Caco-2 (cell line): ENCODE results near the gene GPSM3. TPM values are rescaled to one million over a fixed set of nuclear protein-coding genes. Genes with fewer than 3 reads are reported as not detected.

Experiments
- BruUV-seq: library from RNA; stranded (reverse); fragments of 400-500 nt; replicated peaks from 2 replicates; lab custom pipeline; 2021; lab: Mats Ljungman, UMichigan
- CTCF ChIA-PET: fragments of 300-600 bp; sonication (Branson Sonifier 250); formaldehyde crosslinking; loops from one replicate; lab custom pipeline; 2022; ENCODE audit warnings: antibody characterized with exemption; lab: Charles Lee
- POLR2A ChIA-PET: fragments of 300-600 bp; sonication (Branson Sonifier 250); formaldehyde crosslinking; loops from one replicate; lab custom pipeline; 2022; ENCODE audit warnings: antibody characterized with exemption; lab: Charles Lee
- DNase-seq, 2 experiments: peaks; one replicate each; pipeline versions ENCODE4 v3.0.0 to v3.0.0-alpha.2; 2020 to 2022
- H3K27me3 ChIP-seq: replicated peaks from 2 replicates; pipeline ENCODE4 v1.6.0; 2011; ENCODE audit warnings: low read length; ENCODE audit not compliant: control insufficient read depth, insufficient read depth
- H3K36me3 ChIP-seq: 2 replicates; pipeline ENCODE4 v1.5.1; 2011; ENCODE audit warnings: low read length; ENCODE audit not compliant: control insufficient read depth, insufficient read depth
- H3K4me1 ChIP-seq: fragments of 250-450 bp; sonication (Bioruptor Pico); 2 replicates; pipeline ENCODE4 v1.5.1; 2020; ENCODE audit warnings: mild to moderate bottlenecking
- H3K4me3 ChIP-seq: 2 replicates; pipeline ENCODE4 v1.5.1; 2011; ENCODE audit warnings: low read depth, mild to moderate bottlenecking, control low read depth, low read length
- H3K9me3 ChIP-seq: fragments of 250-450 bp; sonication (Bioruptor Pico); 2 replicates; pipeline ENCODE4 v1.5.1; 2020; ENCODE audit warnings: mild to moderate bottlenecking, moderate library complexity
- H3K27ac Mint-ChIP-seq: one replicate; pipeline ENCODE4 v1.8.0; 2022; ENCODE audit warnings: mixed read lengths; ENCODE audit not compliant: unreplicated experiment
- H3K27me3 Mint-ChIP-seq: one replicate; pipeline ENCODE4 v1.8.0; 2022; ENCODE audit warnings: mixed read lengths; ENCODE audit not compliant: insufficient read depth, unreplicated experiment
- H3K36me3 Mint-ChIP-seq: one replicate; pipeline ENCODE4 v1.8.0; 2022; ENCODE audit warnings: mild to moderate bottlenecking, mixed read lengths; ENCODE audit not compliant: insufficient read depth, unreplicated experiment
- H3K4me1 Mint-ChIP-seq: one replicate; pipeline ENCODE4 v1.8.0; 2022; ENCODE audit warnings: low read depth, mixed read lengths; ENCODE audit not compliant: unreplicated experiment
- H3K4me3 Mint-ChIP-seq: one replicate; pipeline ENCODE4 v1.8.0; 2022; ENCODE audit warnings: mild to moderate bottlenecking, moderate library complexity, mixed read lengths; ENCODE audit not compliant: unreplicated experiment
- H3K9me3 Mint-ChIP-seq: one replicate; pipeline ENCODE4 v1.8.0; 2022; ENCODE audit warnings: mixed read lengths; ENCODE audit not compliant: unreplicated experiment
- CTCF ChIP-seq, 2 experiments: fragments of 200-600 bp in 1 of 2; IDR thresholded peaks; 1 replicate in 1 of 2; 2 replicates in 1 of 2; pipeline versions ENCODE4 v1.5.1 to v1.8.0; 2011 to 2022; ENCODE audit warnings: antibody characterized with exemption in 1 of 2, control low read depth in 1 of 2, inconsistent platforms in 1 of 2, low read depth in 1 of 2, low read length in 1 of 2, mild to moderate bottlenecking in 1 of 2, moderate library complexity in 1 of 2; ENCODE audit not compliant: insufficient read depth in 1 of 2, severe bottlenecking in 1 of 2, unreplicated experiment in 1 of 2
- intact Hi-C: fragments of 100-400 bp; cut with micrococcal nuclease; formaldehyde crosslinking; loops from one replicate; pipeline ENCODE4 v1.10.0; 2022; ENCODE audit not compliant: unreplicated experiment
- total RNA-seq: library from RNA; stranded (reverse); gene quantifications from 2 replicates; pipeline ENCODE4 v1.2.3, GENCODE V29; 2022

GPSM3 gene
- total RNA-seq, 1 experiment from 2014 or later: 0.41 TPM

- no peak for DNase-seq
- Histone ChIP-seq H3K27me3 (no peaks in the 10 kb centered on the region), H3K4me1 (no peaks in the 10 kb centered on the region), H3K4me3 (no peak within 1 kb of the TSS), H3K36me3 (no peaks in the 10 kb centered on the region), H3K9me3 (no peaks in the 10 kb centered on the region)
- CTCF ChIA-PET: no interaction called here
- Mint-ChIP-seq H3K27me3 (no peaks in the 10 kb centered on the region), H3K4me1 (no peaks in the 10 kb centered on the region), H3K36me3 (no peaks in the 10 kb centered on the region), H3K4me3 (no peak within 1 kb of the TSS), H3K27ac (no peak within 1 kb of the TSS), H3K9me3 (no peaks in the 10 kb centered on the region)
- TF ChIP-seq CTCF (IDR thresholded peaks at IDR 0.05; ENCODE audit: insufficient read depth in 1 of 2, low read depth in 1 of 2, low read length in 1 of 2, severe bottlenecking in 1 of 2, unreplicated experiment in 1 of 2): no peak
- POLR2A ChIA-PET: no interaction called here
- intact Hi-C loops: no loop called here
- BruUV-seq: no TSS peak
These were observed 31.1 kb upstream of the GPSM3 start, which contains the start of gene NOTCH4 for GRCh38 chr6:32223258-32224235. Gene NOTCH4 (minus strand): TSS chr6:32224067. CDS start chr6:32223928, 139 bp downstream.

- Mint-ChIP-seq H3K9me3 (no peaks in the 10 kb centered on the region), H3K4me1 (no peaks in the 10 kb centered on the region), H3K4me3 (no peak overlapping the region), H3K27me3 (peaks cover under 1% of the 10 kb centered on the region), H3K27ac (no peak overlapping the region), H3K36me3 (no peaks in the 10 kb centered on the region)
- Histone ChIP-seq H3K36me3 (no peaks in the 10 kb centered on the region), H3K27me3 (no peaks in the 10 kb centered on the region), H3K4me1 (no peaks in the 10 kb centered on the region), H3K9me3 (no peaks in the 10 kb centered on the region), H3K4me3 (no peak overlapping the region)
- no peak for TF ChIP-seq CTCF (IDR thresholded peaks at IDR 0.05; ENCODE audit: insufficient read depth in 1 of 2, low read depth in 1 of 2, low read length in 1 of 2, severe bottlenecking in 1 of 2, unreplicated experiment in 1 of 2)
- ChIA-PET CTCF (no interaction called here), POLR2A (no interaction called here)
- intact Hi-C loops: no loop called here
- BruUV-seq: no TSS peak
- DNase-seq: no peak
These were observed 30.1 kb upstream of the GPSM3 start for GRCh38 chr6:32222333-32223230.

- Mint-ChIP-seq H3K36me3 (no peaks in the 10 kb centered on the region), H3K9me3 (no peaks in the 10 kb centered on the region), H3K4me1 (no peaks in the 10 kb centered on the region), H3K4me3 (no peak overlapping the region), H3K27ac (no peak overlapping the region), H3K27me3 (peaks cover 2% of the 10 kb centered on the region)
- no peaks in the 10 kb centered on the region for H3K9me3 ChIP-seq
- BruUV-seq: no TSS peak
- ChIA-PET POLR2A (no interaction called here), CTCF (no interaction called here)
- intact Hi-C loops: no loop called here
- DNase-seq: no peak
- H3K27me3 ChIP-seq: no peaks in the 10 kb centered on the region; the same call in 1 of the 2 replicates
- no peaks in the 10 kb centered on the region for H3K36me3 ChIP-seq
- no peak overlapping the region for H3K4me3 ChIP-seq
- TF ChIP-seq CTCF (IDR thresholded peaks at IDR 0.05; ENCODE audit: insufficient read depth in 1 of 2, low read depth in 1 of 2, low read length in 1 of 2, severe bottlenecking in 1 of 2, unreplicated experiment in 1 of 2): no peak
- H3K4me1 ChIP-seq: no peaks in the 10 kb centered on the region
These were observed 27.6 kb upstream of the GPSM3 start for GRCh38 chr6:32220021-32220420.
